ENCODE data around the gene CLDN1. TPM values are rescaled to one million over a fixed set of nuclear protein-coding genes. Genes with fewer than 3 reads are reported as not detected.

Gene CLDN1
- total RNA-seq, 1 donor from 2014 or later = 0.53 TPM

- no peaks in the 10 kb centered on the region for H3K9me3 ChIP-seq
- no peak overlapping the region for H3K27ac ChIP-seq
- no peaks in the 10 kb centered on the region for H3K36me3 ChIP-seq
- intact Hi-C loops (cut with DNase I) = no loop called here
- TF ChIP-seq, protein P1, sequence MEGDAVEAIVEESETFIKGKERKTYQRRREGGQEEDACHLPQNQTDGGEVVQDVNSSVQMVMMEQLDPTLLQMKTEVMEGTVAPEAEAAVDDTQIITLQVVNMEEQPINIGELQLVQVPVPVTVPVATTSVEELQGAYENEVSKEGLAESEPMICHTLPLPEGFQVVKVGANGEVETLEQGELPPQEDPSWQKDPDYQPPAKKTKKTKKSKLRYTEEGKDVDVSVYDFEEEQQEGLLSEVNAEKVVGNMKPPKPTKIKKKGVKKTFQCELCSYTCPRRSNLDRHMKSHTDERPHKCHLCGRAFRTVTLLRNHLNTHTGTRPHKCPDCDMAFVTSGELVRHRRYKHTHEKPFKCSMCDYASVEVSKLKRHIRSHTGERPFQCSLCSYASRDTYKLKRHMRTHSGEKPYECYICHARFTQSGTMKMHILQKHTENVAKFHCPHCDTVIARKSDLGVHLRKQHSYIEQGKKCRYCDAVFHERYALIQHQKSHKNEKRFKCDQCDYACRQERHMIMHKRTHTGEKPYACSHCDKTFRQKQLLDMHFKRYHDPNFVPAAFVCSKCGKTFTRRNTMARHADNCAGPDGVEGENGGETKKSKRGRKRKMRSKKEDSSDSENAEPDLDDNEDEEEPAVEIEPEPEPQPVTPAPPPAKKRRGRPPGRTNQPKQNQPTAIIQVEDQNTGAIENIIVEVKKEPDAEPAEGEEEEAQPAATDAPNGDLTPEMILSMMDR (IDR thresholded peaks at IDR 0.05) = no peak
- no peak overlapping the region for H3K4me3 ChIP-seq
- H3K27me3 ChIP-seq = no peaks in the 10 kb centered on the region
- H3K4me1 ChIP-seq = no peaks in the 10 kb centered on the region
- no peak for DNase-seq (ENCODE audit: low spot score in 2 of 2)
Measured at GRCh38 chr3:190356246-190356645, 34.0 kb upstream of the CLDN1 start.

- H3K27ac ChIP-seq = no peak overlapping the region
- no peaks in the 10 kb centered on the region for H3K36me3 ChIP-seq
- no peak overlapping the region for H3K4me3 ChIP-seq
- DNase-seq (ENCODE audit: low spot score in 2 of 2) = no peak
- no peaks in the 10 kb centered on the region for H3K27me3 ChIP-seq
- intact Hi-C loops (cut with DNase I) = no loop called here
- H3K4me1 ChIP-seq = no peaks in the 10 kb centered on the region
- TF ChIP-seq, protein P1 (IDR thresholded peaks at IDR 0.05) = no peak
- H3K9me3 ChIP-seq = no peaks in the 10 kb centered on the region
Measured at GRCh38 chr3:190352861-190353457, 30.7 kb upstream of the CLDN1 start.

- no peak overlapping the region for H3K27ac ChIP-seq
- intact Hi-C loops (cut with DNase I) = no loop called here
Measured at GRCh38 chr3:190346541-190346940, 24.3 kb upstream of the CLDN1 start.

DNA sequence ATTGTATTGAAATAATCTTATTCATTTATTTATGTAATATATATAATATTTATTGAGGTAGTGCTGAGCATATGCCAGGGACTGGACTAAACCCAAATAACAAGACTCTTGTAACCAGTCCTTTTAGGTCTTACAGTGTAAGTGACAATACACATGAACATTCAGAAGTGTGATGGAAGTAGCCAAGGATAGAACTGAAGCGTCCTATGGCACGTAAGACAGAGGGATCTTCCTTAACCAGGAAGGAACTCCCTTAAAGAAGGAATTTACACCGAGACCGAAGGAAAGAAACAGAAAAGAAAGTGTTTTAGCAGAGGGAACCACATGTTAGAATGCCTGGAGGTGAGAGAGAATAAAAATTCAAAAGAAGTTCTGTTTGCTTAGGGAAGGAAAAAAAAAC lies 23.6 kb upstream of the CLDN1 start:
- Histone ChIP-seq H3K36me3 (no peaks in the 10 kb centered on the region), H3K9me3 (no peaks in the 10 kb centered on the region), H3K27ac (no peak overlapping the region), H3K27me3 (no peaks in the 10 kb centered on the region), H3K4me1 (no peaks in the 10 kb centered on the region), H3K4me3 (no peak overlapping the region)
- no peak for DNase-seq (ENCODE audit: low spot score in 2 of 2)
- TF ChIP-seq, protein P1 (IDR thresholded peaks at IDR 0.05) = no peak
- intact Hi-C loops (cut with DNase I) = no loop called here

More at GRCh38 chr3:190346541-190346940, 24.3 kb upstream of the CLDN1 start:
- no peaks in the 10 kb centered on the region for H3K27me3 ChIP-seq
- TF ChIP-seq, protein P1 (IDR thresholded peaks at IDR 0.05) = no peak
- no peak for DNase-seq (ENCODE audit: low spot score in 2 of 2)
- H3K4me3 ChIP-seq = no peak overlapping the region
- no peaks in the 10 kb centered on the region for H3K36me3 ChIP-seq
- H3K9me3 ChIP-seq = no peaks in the 10 kb centered on the region
- H3K4me1 ChIP-seq = no peaks in the 10 kb centered on the region

- H3K4me3 ChIP-seq = no peak overlapping the region
- TF ChIP-seq, protein P1 (IDR thresholded peaks at IDR 0.05) = no peak
- no peaks in the 10 kb centered on the region for H3K4me1 ChIP-seq
- no peak overlapping the region for H3K27ac ChIP-seq
- intact Hi-C loops (cut with DNase I) = no loop called here
- DNase-seq (ENCODE audit: low spot score in 2 of 2) = no peak
- H3K27me3 ChIP-seq = no peaks in the 10 kb centered on the region
- no peaks in the 10 kb centered on the region for H3K36me3 ChIP-seq
- H3K9me3 ChIP-seq = no peaks in the 10 kb centered on the region
Measured at GRCh38 chr3:190345027-190345821, 23.0 kb upstream of the CLDN1 start.

All from ascending aorta (tissue), 2 donors.